NCI-H1436 treated with DMSO at 0.1 percent for 48 hours (cell line): ENCODE data around the gene TFCP2.
A peak's percentile ranks its signal among the peaks of the same experiment; 100 is the strongest.
"Not testable (repeated sequence)": the region's sequence is repeated elsewhere in the genome, so short reads cannot be mapped to it uniquely, and the experiment has no call there.

ENCODE experiments used
- DNase-seq: peaks from one replicate; lab custom pipeline; 2025; lab: John Stamatoyannopoulos, UW

Gene TFCP2

DNA sequence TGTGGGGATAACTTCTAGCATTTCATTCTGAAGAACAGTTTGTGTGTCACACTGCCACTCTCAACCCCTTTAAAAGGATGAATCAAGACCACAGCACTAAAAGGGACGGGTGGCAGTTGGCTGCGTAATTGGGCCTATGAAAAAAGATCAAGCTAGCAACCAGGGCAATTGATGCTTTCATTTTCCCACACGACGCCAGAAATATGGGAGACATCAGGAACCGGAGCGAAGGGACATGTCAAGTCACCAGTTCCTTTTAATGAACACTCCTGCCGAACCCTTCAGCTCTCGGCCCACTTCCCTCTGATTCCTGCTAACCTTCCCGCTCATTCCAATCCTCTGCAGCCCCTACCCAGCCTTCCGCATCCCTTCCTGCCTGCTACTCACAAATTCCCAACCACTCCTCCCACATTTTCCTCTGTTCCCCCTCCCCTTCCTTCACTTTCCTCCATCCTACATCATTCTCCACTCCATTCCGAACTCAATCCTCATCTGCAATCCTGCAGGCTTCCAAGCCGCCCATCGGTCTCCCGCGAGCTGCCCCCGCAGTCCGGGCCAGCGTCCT is 90.3 kb downstream of the TFCP2 start:
- DNase-seq: no peak

DNA sequence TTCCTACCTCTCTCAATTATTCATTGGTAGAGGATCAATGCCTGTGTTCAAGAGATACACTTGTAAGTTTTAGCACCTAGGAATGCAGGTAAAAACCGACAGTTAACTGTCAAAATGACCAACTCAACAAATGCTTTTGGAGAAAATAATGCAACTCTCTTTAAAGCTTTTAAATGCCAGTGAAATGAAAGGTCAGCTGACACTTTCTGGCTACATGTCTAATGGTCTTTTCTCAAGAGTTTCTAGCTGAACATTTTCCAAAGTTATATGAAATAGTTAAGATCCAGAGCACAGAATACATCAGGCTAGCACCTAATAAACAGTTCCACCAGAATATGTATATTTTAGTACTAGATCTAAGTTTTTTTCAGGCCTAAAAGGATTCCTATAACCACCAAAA is 91.5 kb downstream of the TFCP2 start:
- no peak for DNase-seq

DNA sequence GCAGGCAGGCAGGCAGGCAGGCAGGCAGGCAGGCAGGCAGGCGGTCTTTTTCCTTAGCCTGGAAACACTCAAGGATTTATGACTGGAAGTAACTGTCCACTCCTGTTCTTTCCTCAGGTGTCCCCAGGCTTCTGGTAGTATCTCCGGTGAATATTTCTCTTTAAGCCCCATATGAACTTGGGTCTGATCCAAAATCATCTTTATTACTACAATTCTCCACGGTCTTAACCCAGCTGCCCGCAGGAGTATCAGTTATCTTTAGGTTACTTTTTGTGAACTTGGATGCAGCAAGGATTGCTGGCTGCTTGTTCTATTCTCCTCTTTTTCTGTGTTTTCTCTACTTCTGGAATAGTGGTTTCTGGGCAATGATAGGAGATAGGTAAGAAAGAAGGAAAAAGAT is 92.8 kb downstream of the TFCP2 start:
- DNase-seq: no peak

DNA sequence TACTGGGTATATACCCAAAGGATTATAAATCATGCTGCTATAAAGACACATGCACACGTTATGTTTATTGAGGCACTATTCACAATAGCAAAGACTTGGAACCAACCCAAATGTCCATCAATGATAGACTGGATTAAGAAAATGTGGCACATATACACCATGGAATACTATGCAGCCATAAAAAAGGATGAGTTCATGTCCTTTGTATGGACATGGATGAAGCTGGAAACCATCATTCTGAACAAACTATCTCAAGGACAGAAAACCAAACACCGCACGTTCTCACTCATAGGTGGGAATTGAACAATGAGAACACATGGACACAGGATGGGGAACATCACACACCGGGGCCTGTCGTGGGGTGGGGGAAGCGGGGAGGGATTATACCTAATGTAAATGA is 94.1 kb downstream of the TFCP2 start:
- not testable (repeated sequence) for DNase-seq

DNA sequence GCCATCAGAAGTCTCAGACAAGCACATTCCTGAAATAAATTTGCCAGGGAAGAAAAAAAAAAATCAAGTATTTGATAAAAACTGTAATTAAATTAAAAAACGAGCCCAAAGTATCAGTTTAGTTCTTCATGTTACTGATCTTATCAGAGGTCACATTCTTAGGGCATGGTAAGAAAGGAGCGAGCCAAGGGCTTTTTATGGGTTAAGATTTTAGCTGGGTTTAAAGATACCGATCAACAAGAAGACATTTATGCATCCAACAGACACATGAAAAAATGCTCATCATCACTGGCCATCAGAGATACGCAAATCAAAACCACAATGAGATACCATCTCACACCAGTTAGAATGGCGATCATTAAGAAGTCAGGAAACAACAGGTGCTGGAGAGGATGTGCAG is 94.6 kb downstream of the TFCP2 start:
- not testable (repeated sequence) for DNase-seq

DNA sequence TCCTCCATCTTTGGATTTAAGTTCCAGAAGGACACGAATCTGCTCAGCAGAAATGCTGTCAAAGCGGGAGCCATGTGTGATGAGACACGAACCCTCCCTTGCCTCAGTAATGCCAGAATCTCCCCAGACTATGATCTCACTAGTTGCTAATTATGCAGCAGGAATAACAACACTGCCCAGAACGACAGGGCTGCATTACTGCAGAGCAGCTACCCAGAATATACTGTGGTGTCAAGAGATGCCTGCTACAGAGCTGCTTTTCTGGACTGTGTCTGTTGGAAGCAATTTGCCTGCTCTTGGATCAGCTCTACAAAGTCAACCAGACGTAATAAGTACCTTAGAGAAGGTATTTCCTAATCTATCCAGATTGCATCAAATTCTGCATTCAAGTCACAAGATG is 95.0 kb downstream of the TFCP2 start:
- DNase-seq: no peak

DNA sequence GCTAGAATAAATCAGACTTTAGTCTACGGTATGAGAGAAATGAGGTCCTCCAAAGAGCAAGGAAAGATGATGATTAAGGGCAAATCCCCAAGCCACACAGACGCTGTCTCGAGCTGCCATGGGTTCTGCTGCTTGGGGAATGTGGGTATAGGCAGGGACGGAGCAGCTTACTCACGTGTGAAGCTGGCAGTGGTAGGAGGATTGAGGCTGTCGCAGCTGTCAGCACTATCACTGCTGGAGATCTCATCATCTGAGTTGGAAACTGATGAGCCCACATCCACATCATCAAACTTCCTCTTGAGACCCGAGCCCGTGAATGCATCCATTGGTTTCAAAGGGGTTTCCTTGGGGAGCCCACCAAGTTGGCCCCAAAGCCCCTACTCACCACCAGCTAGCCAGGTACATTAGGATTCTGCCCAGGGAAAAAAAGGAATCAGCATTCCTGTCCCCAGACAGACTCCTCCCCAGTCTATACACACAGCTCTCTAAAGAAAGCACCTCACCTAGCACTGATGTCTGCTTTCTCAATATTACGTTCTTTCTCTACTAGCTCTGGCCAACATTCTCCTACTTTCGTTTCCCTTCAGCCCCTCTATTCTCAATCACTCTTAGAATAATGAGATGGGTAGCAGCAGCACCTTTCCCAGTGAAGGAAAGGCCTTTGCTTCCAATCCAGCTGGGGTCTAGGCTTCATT is 96.6 kb downstream of the TFCP2 start:
- no peak for DNase-seq

DNA sequence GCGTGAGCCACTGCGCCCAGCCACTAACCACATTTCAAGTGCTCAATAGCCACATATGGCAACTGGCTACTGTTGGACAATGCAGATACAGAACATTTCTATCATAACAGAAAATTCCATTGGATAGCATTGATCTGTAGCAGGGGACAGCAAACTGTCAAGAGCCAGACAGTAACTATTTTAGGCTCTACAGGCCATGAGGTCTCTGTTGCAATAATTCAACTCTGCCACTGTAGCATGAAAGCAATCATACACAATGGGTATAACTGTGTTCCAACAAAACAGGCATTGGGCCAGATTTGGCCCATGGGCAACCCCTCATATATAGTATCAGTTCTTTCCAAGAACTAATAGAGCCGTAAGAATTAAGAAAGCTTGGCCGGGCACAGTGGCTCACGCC is 97.5 kb downstream of the TFCP2 start:
- no peak for DNase-seq

DNA sequence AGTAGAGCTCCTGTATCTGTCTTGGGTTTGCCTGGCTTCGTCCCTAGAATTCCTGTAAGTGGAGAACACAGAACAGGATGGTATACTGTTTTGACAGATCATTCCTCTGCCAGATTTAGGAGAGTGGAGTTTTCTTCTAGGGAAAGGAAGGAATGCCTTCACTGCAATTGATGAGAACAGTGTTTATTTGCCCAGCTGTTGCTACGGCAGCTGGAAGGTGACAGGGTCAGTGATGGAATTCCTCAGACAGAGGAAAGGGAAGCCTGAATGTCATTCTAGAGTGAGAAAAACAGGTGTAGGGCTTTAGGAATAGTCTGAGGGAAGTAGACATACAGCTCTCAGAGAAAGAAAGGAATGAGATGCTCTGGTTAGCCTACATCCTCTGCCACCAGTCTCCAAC is 101.3 kb downstream of the TFCP2 start:
- no peak for DNase-seq

DNA sequence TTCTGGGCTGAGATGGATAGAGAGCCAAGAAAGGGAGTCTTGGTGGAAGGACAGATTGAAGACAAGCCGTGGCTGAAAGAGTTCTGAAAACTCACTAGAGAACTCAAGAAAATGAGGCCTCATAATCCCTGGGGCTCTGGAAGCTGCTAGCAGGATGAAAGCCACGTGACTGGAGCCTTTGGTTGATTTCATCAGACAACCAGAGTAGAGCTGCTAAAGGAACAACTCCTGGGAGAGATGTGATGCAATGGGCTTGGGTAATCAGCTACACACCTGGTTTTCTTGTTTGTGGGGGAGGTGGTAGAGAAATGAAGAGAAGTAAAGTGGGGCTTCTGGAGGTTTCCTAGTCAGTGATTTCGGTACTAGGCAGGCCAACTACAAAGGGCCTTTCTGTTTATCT is 102.9 kb downstream of the TFCP2 start:
- no peak for DNase-seq

DNA sequence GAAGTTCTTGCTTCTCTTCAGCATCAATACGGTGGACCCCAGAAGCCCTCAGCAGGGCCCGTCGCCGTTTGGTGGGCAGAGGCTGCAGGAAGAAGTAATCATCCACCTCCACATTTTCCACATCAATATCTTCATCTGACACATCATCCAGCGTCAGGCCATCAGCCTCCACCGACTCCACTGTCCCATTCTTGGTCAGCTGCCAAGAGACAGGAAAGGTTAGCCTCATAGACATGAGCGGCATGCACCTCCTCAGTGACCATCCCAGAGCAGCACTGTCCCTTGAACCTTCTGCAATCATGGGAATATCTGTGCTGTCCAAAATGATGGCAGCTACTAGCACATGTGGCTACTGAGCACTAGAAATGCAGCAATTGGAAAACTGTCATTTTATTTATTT is 105.2 kb downstream of the TFCP2 start:
- no peak for DNase-seq

DNA sequence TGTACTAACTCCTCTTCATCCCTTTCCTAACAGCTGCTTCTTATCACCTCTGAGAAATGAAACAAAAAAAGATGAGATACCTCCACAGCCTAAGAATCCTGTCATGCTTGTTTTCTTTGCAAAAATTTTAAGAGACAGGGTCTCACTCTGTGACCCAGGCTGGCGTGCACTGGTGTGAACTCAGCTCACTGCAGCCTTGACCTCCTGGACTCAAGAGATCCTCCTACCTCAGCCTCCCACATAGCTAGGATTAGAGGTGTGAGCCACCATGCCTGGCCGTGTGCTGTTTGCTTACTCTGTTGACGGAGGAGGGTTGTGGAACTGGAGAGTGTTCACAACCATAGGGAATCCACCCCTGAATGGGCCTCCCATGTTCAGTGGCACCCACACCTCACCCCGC is 105.7 kb downstream of the TFCP2 start:
- no peak for DNase-seq

DNA sequence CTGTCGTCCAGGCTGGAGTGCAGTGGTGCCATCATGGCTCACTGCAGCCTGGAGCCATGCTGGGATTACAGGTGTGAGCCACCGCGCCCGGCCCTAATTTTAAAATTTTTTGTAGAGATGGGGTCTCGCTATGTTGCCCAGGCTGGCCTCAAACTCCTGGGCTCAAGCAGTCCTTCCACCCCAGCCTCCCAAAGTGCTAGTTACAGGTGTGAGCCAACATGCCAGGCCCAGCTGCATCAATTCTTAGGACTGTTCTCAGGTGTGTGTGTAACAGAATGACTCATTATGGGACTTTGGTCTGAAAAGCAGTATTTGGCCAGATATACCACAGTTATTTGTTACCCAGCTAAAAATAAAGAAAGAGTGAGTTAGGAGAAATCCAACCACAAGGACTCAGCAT is 107.4 kb downstream of the TFCP2 start:
- DNase-seq: no peak

DNA sequence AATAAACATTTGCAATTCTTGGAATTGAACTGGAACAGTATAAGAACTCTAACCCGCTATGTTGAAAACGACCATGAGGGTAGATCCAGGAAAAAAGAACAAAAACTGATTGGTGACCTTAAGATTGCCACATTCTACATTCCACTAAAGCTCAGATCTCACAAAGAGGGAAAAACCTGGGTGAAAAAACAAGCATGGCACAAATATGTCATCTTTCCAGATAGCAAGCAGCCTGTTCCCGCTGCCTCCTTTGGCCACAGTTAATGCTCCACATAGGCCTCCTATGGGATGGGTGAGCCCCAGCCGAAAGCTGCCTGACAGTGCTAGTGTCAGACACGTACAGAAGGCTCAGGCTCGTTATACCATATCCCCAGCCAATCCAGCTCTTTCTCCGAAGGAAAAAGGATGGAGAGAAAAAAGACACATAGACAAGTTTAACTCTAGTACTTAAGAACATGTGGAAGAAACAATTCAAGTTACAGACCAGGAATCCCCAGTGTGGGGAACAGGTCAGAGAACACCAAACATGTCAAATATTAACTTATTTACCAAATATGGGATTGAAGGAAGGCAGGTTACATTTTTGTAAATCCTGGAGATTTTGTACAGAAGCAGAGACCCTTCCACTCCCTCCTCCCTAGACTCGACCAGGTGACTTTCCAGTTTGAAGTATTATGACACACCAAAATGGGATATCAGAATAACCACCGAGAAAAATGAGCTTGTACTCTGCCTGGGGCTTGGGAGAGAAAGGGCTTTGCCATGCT is 110.1 kb downstream of the TFCP2 start:
- no peak for DNase-seq

DNA sequence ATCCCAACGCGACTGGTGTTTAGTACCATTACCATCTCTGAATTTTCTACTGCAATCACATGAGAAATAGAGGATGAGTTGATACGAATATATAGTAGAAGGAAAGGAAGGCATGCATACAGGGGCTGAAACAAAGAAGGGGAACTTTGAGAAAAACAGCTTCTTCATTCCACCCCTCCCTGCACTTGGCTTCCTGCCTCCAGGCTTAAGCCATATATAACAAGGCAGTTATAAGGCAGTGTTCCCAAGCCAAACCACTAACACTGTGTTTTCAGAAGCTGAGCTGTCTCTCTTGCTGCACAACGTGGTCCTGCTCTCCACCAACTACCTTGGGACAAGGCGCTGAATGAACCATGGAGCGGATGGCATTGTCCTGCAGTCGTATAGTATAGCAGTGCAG is 113.8 kb downstream of the TFCP2 start:
- no peak for DNase-seq

DNA sequence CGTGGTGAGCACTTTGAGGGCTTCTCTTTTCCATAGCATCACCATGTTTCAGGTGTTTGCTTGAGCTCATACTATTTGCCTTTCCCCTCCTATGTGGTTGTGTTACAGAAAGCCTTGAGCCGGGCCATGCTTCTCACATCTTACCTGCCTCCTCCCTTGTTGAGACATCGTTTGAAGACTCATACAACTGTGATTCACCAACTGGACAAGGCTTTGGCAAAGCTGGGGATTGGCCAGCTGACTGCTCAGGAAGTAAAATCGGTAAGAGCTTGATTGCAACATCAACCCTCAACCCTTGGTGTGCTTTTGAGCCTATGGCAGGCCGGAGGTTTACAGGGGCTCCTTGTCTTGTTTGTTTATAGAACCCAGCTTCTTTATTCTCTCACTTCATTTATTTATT is 116.7 kb downstream of the TFCP2 start:
- DNase-seq: no peak

DNA sequence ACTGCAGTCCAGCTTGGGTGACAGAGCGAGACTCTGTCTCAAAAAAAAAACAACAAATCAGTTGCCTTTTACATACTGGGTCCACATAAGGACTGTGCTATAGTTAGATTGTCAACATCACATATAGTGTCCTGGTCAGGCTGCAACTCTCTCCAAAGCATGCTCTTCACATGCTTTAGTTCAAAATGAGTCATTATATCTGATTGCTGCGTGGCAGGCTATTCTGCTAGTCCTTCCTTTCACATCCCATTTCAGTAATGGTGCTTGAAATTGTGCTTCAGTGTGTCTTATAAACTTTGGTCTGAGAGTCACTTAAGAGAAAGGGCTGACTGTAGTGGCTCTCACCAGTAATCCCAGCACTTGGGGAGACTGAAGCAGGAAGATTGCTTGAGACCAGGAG is 117.9 kb downstream of the TFCP2 start:
- DNase-seq: no peak

DNA sequence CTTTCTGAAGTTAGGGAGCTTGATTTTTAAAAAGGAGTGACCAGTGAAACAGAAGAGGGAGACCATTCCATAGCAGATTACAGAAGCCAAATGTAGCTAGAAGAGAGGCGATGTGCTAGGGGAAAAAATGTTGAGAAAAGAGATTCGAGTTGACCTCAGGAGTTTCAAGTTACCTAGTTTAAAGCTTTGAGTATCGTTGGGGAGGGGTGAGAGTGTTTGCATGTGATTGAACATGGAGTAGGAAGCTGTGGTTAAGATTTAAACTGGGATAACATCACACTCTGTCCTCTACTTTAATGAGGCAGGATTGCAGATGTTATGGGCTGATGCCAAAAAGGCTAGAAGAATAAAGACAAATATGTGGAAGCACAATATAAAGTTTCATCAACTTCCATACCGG is 121.1 kb downstream of the TFCP2 start:
- DNase-seq: no peak

DNA sequence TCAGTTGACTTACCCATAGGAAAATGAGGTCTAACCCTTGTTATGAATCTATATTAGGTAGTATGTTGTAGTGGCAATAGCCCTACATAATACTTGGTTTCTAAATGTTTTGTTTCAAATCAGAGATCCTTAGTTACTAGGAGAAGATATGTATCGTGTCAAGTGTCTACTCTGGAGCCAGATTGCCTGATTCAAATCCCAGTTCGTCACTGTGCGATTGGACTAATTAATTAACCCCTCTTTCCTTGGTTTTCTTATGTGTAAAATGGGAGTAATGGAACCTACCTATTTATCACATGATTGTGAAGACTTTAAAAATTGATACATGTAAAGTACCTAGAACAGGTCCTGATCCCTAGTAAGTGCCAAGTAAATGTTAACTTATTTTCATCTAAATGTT is 123.4 kb downstream of the TFCP2 start:
- no peak for DNase-seq

DNA sequence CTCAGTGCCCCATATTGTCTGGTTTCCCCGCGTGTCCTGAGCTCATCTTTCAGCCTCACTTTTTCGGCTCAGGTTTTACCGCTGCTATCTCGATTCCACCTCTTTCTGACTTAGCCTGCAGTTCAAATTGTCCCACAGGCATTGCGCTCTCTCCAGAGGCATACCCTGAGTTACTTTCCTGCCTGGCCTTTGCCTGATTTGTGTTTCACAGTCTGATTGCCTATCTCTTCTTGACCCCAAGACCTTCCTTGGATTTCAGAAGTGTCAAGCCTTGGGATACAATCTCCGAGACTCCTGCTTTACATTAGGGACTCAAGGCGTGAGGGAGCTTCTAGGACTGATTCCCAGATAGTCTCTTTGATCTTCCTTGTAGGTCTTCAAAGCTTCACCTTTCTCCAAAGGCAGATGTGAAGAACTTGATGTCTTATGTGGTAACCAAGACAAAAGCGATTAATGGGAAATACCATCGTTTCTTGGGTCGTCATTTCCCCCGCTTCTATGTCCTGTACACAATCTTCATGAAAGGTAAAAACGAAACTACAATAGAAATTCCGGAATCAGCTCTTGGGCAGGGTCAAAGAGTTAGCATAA is 124.2 kb downstream of the TFCP2 start:
- no peak for DNase-seq

DNA sequence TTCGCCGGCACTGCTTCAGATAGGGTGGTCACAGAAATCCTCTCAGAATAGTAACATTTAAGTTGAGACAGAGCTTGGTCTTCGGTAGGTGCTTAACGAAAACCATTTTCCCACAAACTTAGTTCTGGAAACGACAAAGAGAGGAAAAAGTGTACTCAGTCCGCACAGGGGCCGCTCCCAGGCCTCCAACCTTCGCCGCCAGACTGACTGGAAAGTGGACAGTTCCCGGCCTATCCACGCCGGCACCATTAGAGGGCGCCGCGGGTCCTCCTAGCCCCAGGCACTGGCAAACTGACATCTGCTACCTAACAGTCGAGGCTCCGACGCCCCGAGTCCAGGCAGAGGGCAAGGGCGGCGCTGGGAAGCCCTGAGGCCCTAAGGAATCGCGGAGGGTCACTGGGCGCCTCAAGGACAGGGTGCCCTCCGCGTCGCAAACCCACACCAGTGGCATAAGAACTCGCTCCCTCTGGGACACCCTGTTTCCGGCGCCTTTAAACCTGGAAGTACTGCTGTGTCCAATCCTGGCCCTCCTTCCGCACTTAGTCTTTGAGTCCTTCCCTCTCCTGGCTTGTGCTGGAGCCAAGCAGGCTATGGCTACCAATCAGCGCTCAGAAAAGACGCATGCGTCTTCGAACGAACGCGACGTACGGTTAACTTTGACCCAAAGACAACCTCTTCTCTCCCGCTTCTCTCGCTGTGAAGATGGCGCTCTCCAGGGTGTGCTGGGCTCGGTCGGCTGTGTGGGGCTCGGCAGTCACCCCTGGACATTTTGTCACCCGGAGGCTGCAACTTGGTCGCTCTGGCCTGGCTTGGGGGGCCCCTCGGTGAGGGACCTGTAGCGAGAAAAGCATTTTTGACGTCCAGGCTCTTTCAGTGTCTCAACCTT is 125.0 kb downstream of the TFCP2 start, which contains the start of gene LETMD1:
TSS of gene LETMD1 (plus strand) at position 673 of the 886 bp plus-strand sequence. CDS start at position 703, 30 bp downstream.
- peak; percentile 92 for DNase-seq
